ENCODE measurements around the gene CLMP. TPM values are rescaled to one million over a fixed set of nuclear protein-coding genes. Genes with fewer than 3 reads are reported as not detected.

The CLMP gene
- total RNA-seq, 1 experiment from 2014 or later: 3.2 TPM

GRCh38 chr11:123041185-123041584, 153.9 kb downstream of the CLMP start:
- Histone ChIP-seq H3K4me2 (ENCODE audit: low read length) (no peak overlapping the region), H3K4me3 (replicated peaks in 1 of 2; ENCODE audit: low read depth in 1 of 2, low read length in 2 of 2) (no peak overlapping the region), H3K9me2 (ENCODE audit: insufficient read depth) (no peaks in the 10 kb centered on the region), H3K9ac (ENCODE audit: low read length) (no peak overlapping the region), H2AFZ (ENCODE audit: low read depth, low read length, poor library complexity, severe bottlenecking) (no peak overlapping the region), H4K20me1 (ENCODE audit: insufficient read depth) (no peaks in the 10 kb centered on the region), H3K79me2 (ENCODE audit: insufficient read depth, low read length) (no peaks in the 10 kb centered on the region), H3K27ac (ENCODE audit: low read depth, low read length) (no peak overlapping the region), H3K27me3 (ENCODE audit: insufficient read depth, low read length) (no peaks in the 10 kb centered on the region), H3K9me3 (ENCODE audit: control insufficient read depth in 1 of 2, insufficient read depth in 1 of 2, low read depth in 1 of 2, low read length in 2 of 2) (no peaks in the 10 kb centered on the region), H3K36me3 (ENCODE audit: control insufficient read depth in 1 of 2, insufficient read depth in 2 of 2, low read length in 2 of 2) (no peaks in the 10 kb centered on the region), H3K4me1 (ENCODE audit: control insufficient read depth in 1 of 2, insufficient read depth in 2 of 2, low read length in 2 of 2) (no peaks in the 10 kb centered on the region)
- ChIA-PET POLR2A (no interaction called here), RAD21 (ENCODE audit: low non-redundant PET in 1 of 2, low total read pairs in 2 of 2, uncharacterized antibody in 2 of 2, unreplicated experiment in 2 of 2) (no interaction called here), CTCF (no interaction called here)
- intact Hi-C loops (cut with micrococcal nuclease): no loop called here
- TF ChIP-seq CTCF (IDR thresholded peaks at IDR 0.05 in 2 of 3, conservative IDR thresholded peaks at IDR 0.05 in 1 of 3; ENCODE audit: borderline replicate concordance in 1 of 3, insufficient read depth in 1 of 3, low read depth in 2 of 3, low read length in 2 of 3) (no peak), RAD21 (IDR thresholded peaks at IDR 0.05; ENCODE audit: low read depth) (no peak), EZH2 (IDR thresholded peaks at IDR 0.05) (no peak), ATF3 (IDR thresholded peaks at IDR 0.05) (no peak), TCF7L2 (IDR thresholded peaks at IDR 0.05; ENCODE audit: borderline replicate concordance, extremely low read depth, insufficient read depth, insufficient read length) (no peak), POLR2AphosphoS5 (IDR thresholded peaks at IDR 0.05; ENCODE audit: low read depth, low read length) (no peak), MAX (IDR thresholded peaks at IDR 0.05) (no peak), SIN3A (IDR thresholded peaks at IDR 0.05; ENCODE audit: low read depth) (no peak), EGR1 (IDR thresholded peaks at IDR 0.05; ENCODE audit: low read depth) (no peak), YY1 (IDR thresholded peaks at IDR 0.05; ENCODE audit: extremely low read depth, insufficient replicate concordance, low read depth, low read length) (no peak), POLR2A (IDR thresholded peaks at IDR 0.05; ENCODE audit: borderline replicate concordance, extremely low read depth, insufficient read depth, insufficient read length) (no peak), SP1 (IDR thresholded peaks at IDR 0.05; ENCODE audit: low read depth) (no peak), JUND (IDR thresholded peaks at IDR 0.05) (no peak)
- BruUV-seq (replicated peaks): no TSS peak
- no peak for ATAC-seq
- DNase-seq (ENCODE audit: low read depth, low spot score): no peak

All from HCT116 (cell line).